IMR-90 (cell line): ENCODE data around the gene IGLON5. TPM values are rescaled to one million over a fixed set of nuclear protein-coding genes. Genes with fewer than 3 reads are reported as not detected.

Source experiments
- ATAC-seq: fragments of 200-7000 bp; cut with Tn5 transposase; 2 replicates; pipeline ENCODE4 v1.9.1; 2020; ENCODE audit warnings: low read depth, mild to moderate bottlenecking, moderate library complexity
- BruUV-seq: library from RNA; stranded (reverse); fragments of 400-500 nt; replicated peaks from 2 replicates; lab custom pipeline; 2021; lab: Mats Ljungman, UMichigan
- CTCF ChIA-PET: fragments of 300-600 bp; formaldehyde crosslinking; extraction: SDS; loops from one replicate; lab custom pipeline; 2021; ENCODE audit warnings: antibody characterized with exemption; lab: Yijun Ruan, JAX
- POLR2A ChIA-PET: fragments of 300-600 bp; sonication (Branson Sonifier 250); formaldehyde crosslinking; loops from one replicate; lab custom pipeline; 2022; ENCODE audit warnings: antibody characterized with exemption; ENCODE audit not compliant: unreplicated experiment; lab: Charles Lee
- DNase-seq: peaks from one replicate; pipeline ENCODE4 v3.0.0; 2013
- H2AFZ ChIP-seq: replicated peaks from 2 replicates; pipeline ENCODE3; 2013; ENCODE audit warnings: low read length, mild to moderate bottlenecking; ENCODE audit not compliant: poor library complexity
- H2AK5ac ChIP-seq: 2 replicates; pipeline ENCODE4 v1.6.1; 2013; ENCODE audit warnings: low read depth, low read length, inconsistent platforms
- H2AK9ac ChIP-seq: replicated peaks from 2 replicates; pipeline ENCODE3; 2013; ENCODE audit warnings: mild to moderate bottlenecking, low read depth, low read length, moderate library complexity; ENCODE audit not compliant: poor library complexity
- H2BK120ac ChIP-seq: 2 replicates; pipeline ENCODE4 v1.6.1; 2013; ENCODE audit warnings: low read depth, low read length, inconsistent platforms
- H2BK15ac ChIP-seq: 3 replicates; pipeline ENCODE4 v1.6.1; 2013; ENCODE audit warnings: low read depth, low read length, inconsistent platforms
- H2BK20ac ChIP-seq: 2 replicates; pipeline ENCODE4 v1.6.1; 2013; ENCODE audit warnings: low read depth, mild to moderate bottlenecking, inconsistent platforms, low read length, moderate library complexity
- H2BK5ac ChIP-seq: 2 replicates; pipeline ENCODE4 v1.6.1; 2013; ENCODE audit warnings: mild to moderate bottlenecking, low read depth, low read length, inconsistent platforms; ENCODE audit not compliant: poor library complexity, severe bottlenecking
- H3K14ac ChIP-seq: replicated peaks from 2 replicates; pipeline ENCODE4 v1.6.1; 2013; ENCODE audit warnings: low read depth, low read length, inconsistent platforms
- H3K18ac ChIP-seq: 2 replicates; pipeline ENCODE4 v1.6.1; 2013; ENCODE audit warnings: low read depth, low read length, control low read depth
- H3K23ac ChIP-seq: 2 replicates; pipeline ENCODE4 v1.6.1; 2013; ENCODE audit warnings: low read depth, low read length, inconsistent platforms
- H3K27ac ChIP-seq: 2 replicates; pipeline ENCODE4 v1.5.1; 2013; ENCODE audit warnings: mild to moderate bottlenecking, control low read depth, low read length; ENCODE audit not compliant: insufficient read depth
- H3K27me3 ChIP-seq: 2 replicates; pipeline ENCODE4 v1.6.1; 2013; ENCODE audit warnings: low read length; ENCODE audit not compliant: control insufficient read depth, insufficient read depth
- H3K36me3 ChIP-seq: 2 replicates; pipeline ENCODE4 v1.6.1; 2013; ENCODE audit warnings: low read length, mixed read lengths; ENCODE audit not compliant: control insufficient read depth, insufficient read depth
- H3K4ac ChIP-seq: 2 replicates; pipeline ENCODE4 v1.6.1; 2013; ENCODE audit warnings: low read depth, low read length, inconsistent platforms
- H3K4me1 ChIP-seq: 2 replicates; pipeline ENCODE4 v1.6.1; 2013; ENCODE audit warnings: low read length, mixed read lengths; ENCODE audit not compliant: control insufficient read depth, insufficient read depth
- H3K4me2 ChIP-seq: 2 replicates; pipeline ENCODE4 v1.6.1; 2013; ENCODE audit warnings: low read depth, mild to moderate bottlenecking, control low read depth, low read length, moderate library complexity
- H3K4me3 ChIP-seq: 2 replicates; pipeline ENCODE4 v1.5.1; 2013; ENCODE audit warnings: low read depth, mild to moderate bottlenecking, control low read depth, low read length, moderate library complexity; ENCODE audit not compliant: insufficient read depth
- H3K56ac ChIP-seq: 2 replicates; pipeline ENCODE4 v1.6.1; 2013; ENCODE audit warnings: low read length, inconsistent platforms; ENCODE audit not compliant: insufficient read depth; ENCODE audit errors: extremely low read depth
- H3K79me1 ChIP-seq, 2 experiments: 2 replicates each; pipeline ENCODE4 v1.6.1; 2013; ENCODE audit warnings: low read length in 2 of 2, inconsistent platforms in 1 of 2, low read depth in 1 of 2
- H3K9ac ChIP-seq: 2 replicates; pipeline ENCODE4 v1.6.1; 2013; ENCODE audit warnings: low read depth, low read length, control low read depth
- H3K9me1 ChIP-seq: 2 replicates; pipeline ENCODE4 v1.6.1; 2013; ENCODE audit warnings: low read length, inconsistent platforms; ENCODE audit not compliant: insufficient read depth
- H3K9me3 ChIP-seq: 2 replicates; pipeline ENCODE4 v1.6.1; 2013; ENCODE audit warnings: low read length; ENCODE audit not compliant: control insufficient read depth, insufficient read depth
- H4K20me1 ChIP-seq: 2 replicates; pipeline ENCODE4 v1.6.1; 2013; ENCODE audit warnings: low read length, inconsistent platforms; ENCODE audit not compliant: insufficient read depth
- H4K5ac ChIP-seq: 2 replicates; pipeline ENCODE4 v1.6.1; 2013; ENCODE audit warnings: mild to moderate bottlenecking, low read depth, low read length, control low read depth
- H4K8ac ChIP-seq, 2 experiments: 2 replicates each; pipeline ENCODE4 v1.6.1; 2013; ENCODE audit warnings: low read depth in 2 of 2, low read length in 2 of 2, control low read depth in 1 of 2, inconsistent platforms in 1 of 2
- H4K91ac ChIP-seq: 2 replicates; pipeline ENCODE4 v1.6.1; 2013; ENCODE audit warnings: low read depth, low read length, inconsistent platforms; ENCODE audit not compliant: insufficient read depth
- BHLHE40 ChIP-seq: fragments of 150-350 bp; IDR thresholded peaks from 2 replicates; pipeline ENCODE4 v1.6.1; 2016; ENCODE audit warnings: mild to moderate bottlenecking, low read depth, low read length
- CEBPB ChIP-seq: IDR thresholded peaks from 2 replicates; pipeline ENCODE4 v1.6.1; 2012; ENCODE audit warnings: low read depth, low read length, improper control_type of control experiment
- CHD1 ChIP-seq: IDR thresholded peaks from 2 replicates; pipeline ENCODE4 v1.6.1; 2012; ENCODE audit warnings: low read depth, low read length, improper control_type of control experiment
- ELK1 ChIP-seq: fragments of 150-350 bp; IDR thresholded peaks from 2 replicates; pipeline ENCODE4 v1.6.1; 2016; ENCODE audit warnings: low read depth, mild to moderate bottlenecking, low read length, moderate library complexity, borderline replicate concordance
- MAFK ChIP-seq: IDR thresholded peaks from 2 replicates; pipeline ENCODE4 v1.6.1; 2012; ENCODE audit warnings: low read depth, low read length, improper control_type of control experiment
- MAZ ChIP-seq: IDR thresholded peaks from 2 replicates; pipeline ENCODE4 v1.6.1; 2012; ENCODE audit warnings: low read depth, mild to moderate bottlenecking, low read length, improper control_type of control experiment, moderate library complexity, borderline replicate concordance
- NFE2L2 ChIP-seq: fragments of 150-350 bp; IDR thresholded peaks from 2 replicates; pipeline ENCODE4 v1.6.1; 2016; ENCODE audit warnings: low read depth, mild to moderate bottlenecking, low read length
- POLR2A ChIP-seq: IDR thresholded peaks from 2 replicates; pipeline ENCODE4 v1.6.1; 2012; ENCODE audit warnings: mild to moderate bottlenecking, low read depth, low read length
- RAD21 ChIP-seq: IDR thresholded peaks from 2 replicates; pipeline ENCODE4 v1.6.1; 2012; ENCODE audit warnings: low read length, improper control_type of control experiment
- RCOR1 ChIP-seq: IDR thresholded peaks from 2 replicates; pipeline ENCODE4 v1.6.1; 2012; ENCODE audit warnings: mild to moderate bottlenecking, low read length, improper control_type of control experiment; ENCODE audit not compliant: insufficient replicate concordance
- RFX5 ChIP-seq: IDR thresholded peaks from 2 replicates; pipeline ENCODE4 v1.8.0; 2012; ENCODE audit warnings: low read depth, mild to moderate bottlenecking, low read length, moderate library complexity
- SMC3 ChIP-seq: fragments of 150-350 bp; IDR thresholded peaks from 2 replicates; pipeline ENCODE4 v1.6.1; 2016; ENCODE audit warnings: low read depth, mild to moderate bottlenecking, antibody characterized with exemption, low read length, moderate library complexity
- WGBS, 2 experiments: methylation state at CpG; one replicate each; pipeline versions ENCODE4 v1.1.5 to v1.1.7; 2013; ENCODE audit warnings: missing lambda C conversion rate in 2 of 2; ENCODE audit not compliant: insufficient read length in 1 of 2; ENCODE audit errors: extremely low coverage in 2 of 2; 5-methylcytosine and 5-hydroxymethylcytosine counted together
- dilution Hi-C: fragments of 300-500 bp; cut with HindIII; formaldehyde crosslinking; loops from one replicate; pipeline ENCODE4 v1.14.3; 2018; ENCODE audit warnings: low sequenced_read_pairs; ENCODE audit not compliant: unreplicated experiment
- in situ Hi-C: fragments of 300-500 bp; cut with MboI; formaldehyde crosslinking; loops from 3 replicates; pipeline ENCODE4 v1.14.3; 2019; ENCODE audit warnings: low sequenced_read_pairs, inconsistent platforms, mixed read lengths
- intact Hi-C: fragments of 100-400 bp; cut with micrococcal nuclease; formaldehyde crosslinking; loops from 2 replicates; pipeline ENCODE4 v1.10.0; 2022
- polyA plus RNA-seq, 3 experiments: library from polyadenylated mRNA; depleted of rRNA; stranded (reverse); fragments of >200 nt; gene quantifications; 2 replicates each; pipeline ENCODE4 v1.2.3, GENCODE V29; 2012; ENCODE audit warnings: low replicate concordance in 1 of 3
- total RNA-seq: library from RNA; depleted of rRNA; stranded (reverse); fragments of >200 nt; gene quantifications from 2 replicates; pipeline ENCODE4 v1.2.3, GENCODE V29; 2012
- TF ChIP-seq, protein P1 (sequence below): conservative IDR thresholded peaks from 2 replicates; pipeline ENCODE4 v1.5.1; 2012; ENCODE audit warnings: mild to moderate bottlenecking, low read depth, low read length, improper control_type of control experiment

IGLON5 gene
- total and polyA plus RNA-seq, 2 of the 4 experiments (the other 2 are of a cell fraction), result not detected

DNA sequence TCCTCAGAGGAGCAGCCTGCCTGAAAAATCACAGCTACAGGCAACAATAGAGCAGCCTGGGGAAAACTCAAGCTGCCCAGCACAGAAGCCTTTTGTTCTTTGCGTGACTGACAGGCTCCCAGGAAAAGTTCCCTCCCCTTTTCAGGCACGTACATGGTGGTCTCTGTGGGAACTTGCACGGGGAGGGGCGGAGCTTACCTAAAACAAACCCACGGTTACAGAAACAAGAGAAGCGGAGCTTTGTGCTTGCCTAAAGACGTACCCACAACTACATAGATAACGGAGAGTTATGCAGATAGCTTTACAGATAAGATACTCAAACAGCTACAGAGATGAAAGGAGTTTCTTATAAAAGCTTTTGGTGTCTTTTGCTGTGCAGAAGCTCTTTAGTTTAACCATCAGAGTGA, 43.3 kb downstream of the IGLON5 start:
- Histone ChIP-seq H2BK5ac (no peak overlapping the region), H4K91ac (no peak overlapping the region), H3K27ac (no peak overlapping the region), H4K8ac (no peak overlapping the region), H3K9me1 (no peaks in the 10 kb centered on the region), H2BK120ac (no peak overlapping the region), H2BK15ac (no peak overlapping the region), H2AFZ (no peak overlapping the region), H2AK9ac (no peak overlapping the region), H3K14ac (no peak overlapping the region), H3K4me3 (no peak overlapping the region), H3K9me3 (no peaks in the 10 kb centered on the region; the same call in 1 of the 2 replicates), H3K27me3 (no peaks in the 10 kb centered on the region), H2AK5ac (no peak overlapping the region), H3K4me1 (peaks cover 9% of the 10 kb centered on the region), H3K56ac (no peak overlapping the region), H4K5ac (no peak overlapping the region), H3K23ac (no peak overlapping the region), H3K9ac (no peak overlapping the region), H3K4me2 (no peak overlapping the region), H3K18ac (no peak overlapping the region), H4K20me1 (peaks cover 3% of the 10 kb centered on the region), H2BK20ac (no peak overlapping the region), H3K36me3 (peaks cover 14% of the 10 kb centered on the region), H3K4ac (no peak overlapping the region), H3K79me1 (peaks cover 5 to 6% of the 10 kb centered on the region in 2 experiments; a peak in 2 of 4 replicates)
- in situ Hi-C loops, result no loop called here
- DNase-seq, result peak; percentile 19
- no peak for ATAC-seq
- TF ChIP-seq RCOR1 (no peak), MAZ (no peak), MAFK (no peak), NFE2L2 (no peak), RAD21 (no peak), BHLHE40 (no peak), CEBPB (no peak), SMC3 (no peak), CHD1 (no peak), RFX5 (no peak), ELK1 (no peak), POLR2A (no peak)
- TF ChIP-seq, protein P1, sequence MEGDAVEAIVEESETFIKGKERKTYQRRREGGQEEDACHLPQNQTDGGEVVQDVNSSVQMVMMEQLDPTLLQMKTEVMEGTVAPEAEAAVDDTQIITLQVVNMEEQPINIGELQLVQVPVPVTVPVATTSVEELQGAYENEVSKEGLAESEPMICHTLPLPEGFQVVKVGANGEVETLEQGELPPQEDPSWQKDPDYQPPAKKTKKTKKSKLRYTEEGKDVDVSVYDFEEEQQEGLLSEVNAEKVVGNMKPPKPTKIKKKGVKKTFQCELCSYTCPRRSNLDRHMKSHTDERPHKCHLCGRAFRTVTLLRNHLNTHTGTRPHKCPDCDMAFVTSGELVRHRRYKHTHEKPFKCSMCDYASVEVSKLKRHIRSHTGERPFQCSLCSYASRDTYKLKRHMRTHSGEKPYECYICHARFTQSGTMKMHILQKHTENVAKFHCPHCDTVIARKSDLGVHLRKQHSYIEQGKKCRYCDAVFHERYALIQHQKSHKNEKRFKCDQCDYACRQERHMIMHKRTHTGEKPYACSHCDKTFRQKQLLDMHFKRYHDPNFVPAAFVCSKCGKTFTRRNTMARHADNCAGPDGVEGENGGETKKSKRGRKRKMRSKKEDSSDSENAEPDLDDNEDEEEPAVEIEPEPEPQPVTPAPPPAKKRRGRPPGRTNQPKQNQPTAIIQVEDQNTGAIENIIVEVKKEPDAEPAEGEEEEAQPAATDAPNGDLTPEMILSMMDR, result no peak
- no CpG with 5 or more reads among the region's 8 CpGs for WGBS, 2 experiments
- CTCF ChIA-PET, result interaction anchor here (0.6 kb wide), 1 partner anchor 818 kb away, joined by 5 read pairs; no protein-coding TSS in a partner anchor
- dilution Hi-C loops, result no loop called here
- BruUV-seq, result no TSS peak
- POLR2A ChIA-PET, result no interaction called here
- intact Hi-C loops, result no loop called here
